Measurements from ENCODE around the gene TBC1D9.

DNA sequence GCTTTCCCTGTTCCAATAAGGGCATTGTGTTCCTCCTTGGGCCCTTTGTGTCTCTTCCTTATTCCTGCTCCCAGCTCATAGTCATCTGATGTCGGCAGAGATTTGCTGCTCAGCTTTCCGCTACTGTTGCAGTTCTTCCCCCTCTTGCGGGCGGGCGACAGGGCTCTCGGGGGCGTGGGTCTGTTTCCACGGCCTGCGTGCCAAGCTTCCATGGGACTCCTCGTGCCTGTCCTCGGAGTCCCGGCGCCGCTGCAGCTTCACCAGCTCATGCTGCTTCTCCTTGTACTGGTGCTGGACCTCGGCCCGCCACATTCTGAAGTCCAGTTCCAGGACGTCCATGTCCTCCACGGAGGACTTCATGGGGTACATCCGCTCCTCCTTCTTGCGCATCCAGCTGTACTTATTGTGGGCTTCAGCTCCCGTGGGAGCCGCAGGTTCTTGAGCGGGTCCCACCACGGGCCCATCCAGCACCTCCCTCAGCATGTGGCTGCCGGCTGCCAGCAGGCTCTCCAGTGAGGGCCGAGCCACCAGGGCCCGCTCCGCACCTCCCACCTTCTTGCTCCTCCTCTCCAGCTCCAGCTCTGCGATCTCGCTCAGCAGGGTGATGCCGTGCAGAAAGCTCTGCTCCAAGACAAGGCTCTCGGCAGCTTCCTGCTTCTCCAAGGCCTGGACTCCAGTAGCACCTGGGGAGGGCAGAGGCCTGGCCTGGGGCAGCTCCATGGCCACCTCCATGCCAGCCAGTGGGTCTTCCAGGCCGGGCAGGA is 113.3 kb downstream of the TBC1D9 start:
- TF ChIP-seq, protein P1, sequence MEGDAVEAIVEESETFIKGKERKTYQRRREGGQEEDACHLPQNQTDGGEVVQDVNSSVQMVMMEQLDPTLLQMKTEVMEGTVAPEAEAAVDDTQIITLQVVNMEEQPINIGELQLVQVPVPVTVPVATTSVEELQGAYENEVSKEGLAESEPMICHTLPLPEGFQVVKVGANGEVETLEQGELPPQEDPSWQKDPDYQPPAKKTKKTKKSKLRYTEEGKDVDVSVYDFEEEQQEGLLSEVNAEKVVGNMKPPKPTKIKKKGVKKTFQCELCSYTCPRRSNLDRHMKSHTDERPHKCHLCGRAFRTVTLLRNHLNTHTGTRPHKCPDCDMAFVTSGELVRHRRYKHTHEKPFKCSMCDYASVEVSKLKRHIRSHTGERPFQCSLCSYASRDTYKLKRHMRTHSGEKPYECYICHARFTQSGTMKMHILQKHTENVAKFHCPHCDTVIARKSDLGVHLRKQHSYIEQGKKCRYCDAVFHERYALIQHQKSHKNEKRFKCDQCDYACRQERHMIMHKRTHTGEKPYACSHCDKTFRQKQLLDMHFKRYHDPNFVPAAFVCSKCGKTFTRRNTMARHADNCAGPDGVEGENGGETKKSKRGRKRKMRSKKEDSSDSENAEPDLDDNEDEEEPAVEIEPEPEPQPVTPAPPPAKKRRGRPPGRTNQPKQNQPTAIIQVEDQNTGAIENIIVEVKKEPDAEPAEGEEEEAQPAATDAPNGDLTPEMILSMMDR (IDR thresholded peaks at IDR 0.05; ENCODE audit: insufficient read depth, low read length, poor library complexity, severe bottlenecking) = no peak
- no peak for TF ChIP-seq EZH2phosphoT487 (conservative IDR thresholded peaks at IDR 0.05; ENCODE audit: low read length)

All from SU-DHL-6 (cell line).